Progenitor cell of endocrine pancreas (in vitro differentiated cells): ENCODE measurements around the gene IRF2BP2. TPM values are rescaled to one million over a fixed set of nuclear protein-coding genes. Genes with fewer than 3 reads are reported as not detected.
A peak's percentile ranks its signal among the peaks of the same experiment; 100 is the strongest.

Source experiments
- DNase-seq: peaks from one replicate; pipeline ENCODE4 v3.0.0; 2021; ENCODE audit warnings: low spot score; ENCODE audit not compliant: unreplicated experiment
- H3K27ac Mint-ChIP-seq: 2 replicates; pipeline ENCODE4 v1.8.0; 2021; ENCODE audit warnings: mild to moderate bottlenecking, moderate library complexity, mixed read lengths
- H3K27me3 Mint-ChIP-seq: 2 replicates; pipeline ENCODE4 v1.8.0; 2021; ENCODE audit warnings: mixed read lengths
- H3K36me3 Mint-ChIP-seq: 2 replicates; pipeline ENCODE4 v1.8.0; 2022; ENCODE audit warnings: mixed read lengths; ENCODE audit not compliant: insufficient read depth
- H3K4me1 Mint-ChIP-seq: 2 replicates; pipeline ENCODE4 v1.8.0; 2021; ENCODE audit warnings: low read depth, mixed read lengths
- H3K4me3 Mint-ChIP-seq: 2 replicates; pipeline ENCODE4 v1.8.0; 2021; ENCODE audit warnings: low read depth, mild to moderate bottlenecking, moderate library complexity, mixed read lengths
- H3K9me3 Mint-ChIP-seq: 2 replicates; pipeline ENCODE4 v1.8.0; 2021; ENCODE audit warnings: low read depth, mixed read lengths
- total RNA-seq: library from RNA; stranded (reverse); gene quantifications from 2 replicates; pipeline ENCODE4 v1.2.1, GENCODE V29; 2021
- TF ChIP-seq, protein P1 (sequence below): fragments of 200-600 bp; sonication (generic); IDR thresholded peaks from one replicate; pipeline ENCODE4 v1.5.0; 2021; ENCODE audit warnings: antibody characterized with exemption, mild to moderate bottlenecking; ENCODE audit not compliant: unreplicated experiment

IRF2BP2 gene
- total RNA-seq, 1 donor from 2014 or later: 214 TPM

DNA sequence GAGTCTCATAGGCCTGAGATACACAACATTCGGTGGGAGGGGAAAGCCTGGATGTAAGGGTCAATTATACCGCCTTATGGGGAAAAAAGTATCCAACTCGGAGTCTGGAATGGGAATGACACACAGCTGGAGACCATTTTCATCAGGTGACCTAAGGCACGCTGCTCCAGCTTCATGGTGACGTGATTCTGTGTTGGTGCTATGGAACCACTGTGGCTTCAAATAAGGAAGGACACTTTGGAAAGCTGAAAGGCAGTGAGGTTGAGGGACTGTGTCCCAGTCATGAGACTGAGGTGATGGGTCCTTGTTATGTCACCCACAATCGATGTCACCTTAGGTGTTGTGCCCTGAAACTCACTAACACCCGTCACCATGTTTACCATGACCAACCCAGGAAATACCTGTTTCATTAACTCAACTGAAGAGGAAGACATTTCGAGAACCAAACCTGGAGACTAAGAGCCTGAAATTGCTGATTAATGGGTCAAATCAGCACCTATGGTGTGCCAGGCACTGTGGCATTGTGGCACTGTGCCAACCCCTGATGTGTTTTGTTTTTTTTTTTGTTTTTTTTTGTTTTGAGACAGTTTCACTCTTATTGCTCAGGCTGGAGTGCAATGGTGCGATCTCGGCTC lies 54.5 kb downstream of the IRF2BP2 start:
- Mint-ChIP-seq H3K27me3 (no peaks in the 10 kb centered on the region), H3K27ac (no peak overlapping the region), H3K4me1 (peaks cover 16% of the 10 kb centered on the region), H3K4me3 (no peak overlapping the region), H3K36me3 (no peaks in the 10 kb centered on the region), H3K9me3 (no peaks in the 10 kb centered on the region)
- DNase-seq: no peak
- TF ChIP-seq, protein P1, sequence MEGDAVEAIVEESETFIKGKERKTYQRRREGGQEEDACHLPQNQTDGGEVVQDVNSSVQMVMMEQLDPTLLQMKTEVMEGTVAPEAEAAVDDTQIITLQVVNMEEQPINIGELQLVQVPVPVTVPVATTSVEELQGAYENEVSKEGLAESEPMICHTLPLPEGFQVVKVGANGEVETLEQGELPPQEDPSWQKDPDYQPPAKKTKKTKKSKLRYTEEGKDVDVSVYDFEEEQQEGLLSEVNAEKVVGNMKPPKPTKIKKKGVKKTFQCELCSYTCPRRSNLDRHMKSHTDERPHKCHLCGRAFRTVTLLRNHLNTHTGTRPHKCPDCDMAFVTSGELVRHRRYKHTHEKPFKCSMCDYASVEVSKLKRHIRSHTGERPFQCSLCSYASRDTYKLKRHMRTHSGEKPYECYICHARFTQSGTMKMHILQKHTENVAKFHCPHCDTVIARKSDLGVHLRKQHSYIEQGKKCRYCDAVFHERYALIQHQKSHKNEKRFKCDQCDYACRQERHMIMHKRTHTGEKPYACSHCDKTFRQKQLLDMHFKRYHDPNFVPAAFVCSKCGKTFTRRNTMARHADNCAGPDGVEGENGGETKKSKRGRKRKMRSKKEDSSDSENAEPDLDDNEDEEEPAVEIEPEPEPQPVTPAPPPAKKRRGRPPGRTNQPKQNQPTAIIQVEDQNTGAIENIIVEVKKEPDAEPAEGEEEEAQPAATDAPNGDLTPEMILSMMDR: no peak

DNA sequence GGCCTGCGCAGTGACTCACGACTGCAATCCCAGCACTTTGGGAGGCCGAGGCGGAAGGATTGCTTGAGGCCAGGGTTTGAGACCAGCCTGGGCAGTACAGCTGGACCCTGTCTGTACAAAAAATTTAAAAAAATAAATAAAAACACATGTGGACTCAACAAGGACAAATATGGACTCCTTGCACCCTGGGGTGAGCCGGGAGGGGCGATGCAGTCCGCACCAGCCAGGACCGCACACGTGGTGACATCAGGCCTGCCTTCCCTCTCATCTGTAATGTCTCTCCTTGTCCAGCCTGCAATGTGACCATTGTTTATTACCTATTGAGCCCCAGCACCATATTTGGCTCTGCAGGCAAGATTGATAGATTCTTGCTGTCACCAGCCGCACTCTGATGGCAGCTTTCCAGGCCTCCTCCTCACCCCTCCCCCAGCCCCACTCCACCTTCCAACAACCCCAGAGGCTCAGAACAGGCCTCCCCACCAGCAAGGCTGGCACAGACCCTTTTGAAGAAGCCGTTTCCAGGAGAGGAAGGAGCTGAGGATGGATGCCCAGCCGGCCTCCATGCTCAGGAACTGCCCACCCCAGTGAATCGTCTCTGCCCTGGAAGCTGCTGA lies 55.2 kb downstream of the IRF2BP2 start:
- Mint-ChIP-seq H3K4me1 (peaks cover 16% of the 10 kb centered on the region), H3K27me3 (no peaks in the 10 kb centered on the region), H3K4me3 (no peak overlapping the region), H3K9me3 (no peaks in the 10 kb centered on the region), H3K27ac (peak overlapping the region; percentile 23), H3K36me3 (no peaks in the 10 kb centered on the region)
- DNase-seq: no peak
- TF ChIP-seq, protein P1: no peak

Other genes with a start within 250 kb of the IRF2BP2 start
- gene COA6, start 236.7 kb downstream of the IRF2BP2 start, total RNA-seq: 31.4 and 32.6 TPM in 2 replicates
- 60.4 and 65.9 TPM in 2 replicates for gene TARBP1, start 131.0 kb downstream of the IRF2BP2 start, total RNA-seq